Measurements from ENCODE around the gene PRM1. TPM values are rescaled to one million over a fixed set of nuclear protein-coding genes. Genes with fewer than 3 reads are reported as not detected.

PRM1 gene
- total RNA-seq, 1 experiment from 2014 or later: not detected

GRCh38 chr16:11307639-11308492 is 26.7 kb upstream of the PRM1 start:
- CTCF ChIA-PET: interaction anchor here (1.0 kb wide), 1 partner anchor 51 kb away, joined by 3 read pairs; no protein-coding TSS in a partner anchor
- H3K27me3 ChIP-seq (replicated peaks; ENCODE audit: control insufficient read depth, insufficient read depth, low read length): no peaks in the 10 kb centered on the region
- BruUV-seq (replicated peaks): no TSS peak
- H3K4me1 ChIP-seq: peaks cover 13% of the 10 kb centered on the region
- POLR2A ChIA-PET: no interaction called here
- Mint-ChIP-seq H3K27ac (ENCODE audit: unreplicated experiment) (no peak overlapping the region), H3K4me1 (ENCODE audit: low read depth, unreplicated experiment) (peaks cover 2% of the 10 kb centered on the region), H3K4me3 (ENCODE audit: unreplicated experiment) (no peak overlapping the region), H3K9me3 (ENCODE audit: unreplicated experiment) (no peaks in the 10 kb centered on the region), H3K27me3 (ENCODE audit: insufficient read depth, unreplicated experiment) (no peaks in the 10 kb centered on the region), H3K36me3 (ENCODE audit: insufficient read depth, unreplicated experiment) (peaks cover 2% of the 10 kb centered on the region)
- H3K36me3 ChIP-seq (ENCODE audit: control insufficient read depth, insufficient read depth, low read length): no peaks in the 10 kb centered on the region
- no peak for DNase-seq
- TF ChIP-seq CTCF (IDR thresholded peaks at IDR 0.05; ENCODE audit: insufficient read depth in 1 of 2, low read depth in 1 of 2, low read length in 1 of 2, severe bottlenecking in 1 of 2, unreplicated experiment in 1 of 2): no peak
- intact Hi-C loops (cut with micrococcal nuclease; ENCODE audit: unreplicated experiment): no loop called here
- H3K4me3 ChIP-seq (ENCODE audit: low read depth, low read length): no peak overlapping the region
- H3K9me3 ChIP-seq: no peaks in the 10 kb centered on the region

GRCh38 chr16:11306997-11307638 is 26.0 kb upstream of the PRM1 start:
- Histone ChIP-seq H3K36me3 (ENCODE audit: control insufficient read depth, insufficient read depth, low read length) (no peaks in the 10 kb centered on the region), H3K4me1 (peaks cover 9% of the 10 kb centered on the region), H3K4me3 (ENCODE audit: low read depth, low read length) (no peak overlapping the region), H3K27me3 (replicated peaks; ENCODE audit: control insufficient read depth, insufficient read depth, low read length) (no peaks in the 10 kb centered on the region), H3K9me3 (no peaks in the 10 kb centered on the region)
- H3K27me3 Mint-ChIP-seq (ENCODE audit: insufficient read depth, unreplicated experiment): no peaks in the 10 kb centered on the region
- no peaks in the 10 kb centered on the region for H3K9me3 Mint-ChIP-seq (ENCODE audit: unreplicated experiment)
- no peak for DNase-seq
- intact Hi-C loops (cut with micrococcal nuclease; ENCODE audit: unreplicated experiment): no loop called here
- no peak overlapping the region for H3K27ac Mint-ChIP-seq (ENCODE audit: unreplicated experiment)
- H3K4me3 Mint-ChIP-seq (ENCODE audit: unreplicated experiment): no peak overlapping the region
- CTCF ChIA-PET: interaction anchor here (1.0 kb wide), 1 partner anchor 50 kb away, joined by 3 read pairs; no protein-coding TSS in a partner anchor
- no TSS peak for BruUV-seq (replicated peaks)
- no peaks in the 10 kb centered on the region for H3K36me3 Mint-ChIP-seq (ENCODE audit: insufficient read depth, unreplicated experiment)
- H3K4me1 Mint-ChIP-seq (ENCODE audit: low read depth, unreplicated experiment): no peaks in the 10 kb centered on the region
- no peak for TF ChIP-seq CTCF (IDR thresholded peaks at IDR 0.05; ENCODE audit: insufficient read depth in 1 of 2, low read depth in 1 of 2, low read length in 1 of 2, severe bottlenecking in 1 of 2, unreplicated experiment in 1 of 2)
- POLR2A ChIA-PET: no interaction called here

- intact Hi-C loops (cut with micrococcal nuclease; ENCODE audit: unreplicated experiment): no loop called here
Measured at GRCh38 chr16:11306381-11306780, 25.3 kb upstream of the PRM1 start.

More at GRCh38 chr16:11306381-11306780, 25.3 kb upstream of the PRM1 start:
- Histone ChIP-seq H3K36me3 (ENCODE audit: control insufficient read depth, insufficient read depth, low read length) (no peaks in the 10 kb centered on the region), H3K4me3 (ENCODE audit: low read depth, low read length) (no peak overlapping the region), H3K4me1 (0 out of 2 replicates have a peak, but pooled peaks cover 4% of the 10 kb centered on the region), H3K9me3 (no peaks in the 10 kb centered on the region), H3K27me3 (replicated peaks; ENCODE audit: control insufficient read depth, insufficient read depth, low read length) (no peaks in the 10 kb centered on the region)
- no peak for DNase-seq
- ChIA-PET POLR2A (no interaction called here), CTCF (no interaction called here)
- Mint-ChIP-seq H3K4me1 (ENCODE audit: low read depth, unreplicated experiment) (no peaks in the 10 kb centered on the region), H3K27me3 (ENCODE audit: insufficient read depth, unreplicated experiment) (no peaks in the 10 kb centered on the region), H3K4me3 (ENCODE audit: unreplicated experiment) (no peak overlapping the region), H3K9me3 (ENCODE audit: unreplicated experiment) (no peaks in the 10 kb centered on the region), H3K27ac (ENCODE audit: unreplicated experiment) (no peak overlapping the region), H3K36me3 (ENCODE audit: insufficient read depth, unreplicated experiment) (no peaks in the 10 kb centered on the region)
- TF ChIP-seq CTCF (IDR thresholded peaks at IDR 0.05; ENCODE audit: insufficient read depth in 1 of 2, low read depth in 1 of 2, low read length in 1 of 2, severe bottlenecking in 1 of 2, unreplicated experiment in 1 of 2): no peak
- no TSS peak for BruUV-seq (replicated peaks)
